Measurements from ENCODE around the gene CAMK1. TPM values are rescaled to one million over a fixed set of nuclear protein-coding genes. Genes with fewer than 3 reads are reported as not detected.

CAMK1 gene
- total RNA-seq, 1 experiment from 2014 or later: 36.6 TPM

DNA sequence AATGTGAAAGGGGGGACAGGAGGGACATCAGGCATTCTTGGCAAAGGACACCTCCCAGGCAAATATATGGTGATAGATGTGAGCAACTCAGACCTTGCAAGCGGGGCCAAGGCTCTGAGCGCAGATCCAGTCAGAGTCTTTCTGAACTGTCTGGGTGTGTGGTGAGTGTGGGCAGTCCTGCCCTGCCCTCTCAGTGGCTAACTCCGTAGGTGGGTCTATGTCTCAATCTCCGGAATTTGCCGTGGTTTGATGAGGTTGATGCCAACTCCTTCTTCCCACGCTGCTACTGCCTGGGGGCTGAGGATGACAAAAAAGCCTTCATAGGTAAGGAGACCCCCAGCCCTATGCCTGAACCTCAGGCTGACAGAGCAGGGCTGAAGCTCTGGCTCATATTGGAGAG lies 47.7 kb upstream of the CAMK1 start:
- Histone ChIP-seq H3K9me2 (replicated peaks; ENCODE audit: low read length) (no peaks in the 10 kb centered on the region), H3K4me1 (ENCODE audit: insufficient read depth, low read length) (no peaks in the 10 kb centered on the region), H3K36me3 (ENCODE audit: low read depth, low read length) (no peaks in the 10 kb centered on the region), H4K20me1 (ENCODE audit: low read length) (no peaks in the 10 kb centered on the region), H3K27me3 (ENCODE audit: low read length) (no peaks in the 10 kb centered on the region), H3K4me2 (ENCODE audit: low read length) (no peak overlapping the region), H3K79me2 (ENCODE audit: low read length) (no peaks in the 10 kb centered on the region), H3F3A (ENCODE audit: low read length, unreplicated experiment) (no peaks in the 10 kb centered on the region), H3K27ac (ENCODE audit: low read length) (no peak overlapping the region), H3K4me3 (ENCODE audit: low read length) (no peak overlapping the region), H3K9me3 (ENCODE audit: low read length) (no peaks in the 10 kb centered on the region), H2AFZ (ENCODE audit: low read length) (no peak overlapping the region), H3K9ac (ENCODE audit: low read length) (no peak overlapping the region)
- no peak for DNase-seq
- no peak for ATAC-seq
- intact Hi-C loops (cut with micrococcal nuclease): no loop called here
- no TSS peak for BruUV-seq (replicated peaks)
- CTCF ChIA-PET: interaction anchor here (1.1 kb wide), 1 partner anchor 129 kb away, joined by 3 read pairs; no protein-coding TSS in a partner anchor
- POLR2A ChIA-PET (ENCODE audit: unreplicated experiment): interaction anchor here (0.7 kb wide), 1 partner anchor 15 kb away, joined by 5 read pairs; no protein-coding TSS in a partner anchor
- TF ChIP-seq EZH2 (IDR thresholded peaks at IDR 0.05; ENCODE audit: low read length, unreplicated experiment) (no peak), CTCF (conservative IDR thresholded peaks at IDR 0.05; ENCODE audit: low read depth, low read length) (no peak), EZH2phosphoT487 (IDR thresholded peaks at IDR 0.05; ENCODE audit: borderline replicate concordance, low read length) (no peak)

- Histone ChIP-seq H4K20me1 (ENCODE audit: low read length) (no peaks in the 10 kb centered on the region), H3K36me3 (ENCODE audit: low read depth, low read length) (no peaks in the 10 kb centered on the region), H2AFZ (ENCODE audit: low read length) (no peak overlapping the region), H3K9me2 (replicated peaks; ENCODE audit: low read length) (no peaks in the 10 kb centered on the region), H3K27me3 (ENCODE audit: low read length) (no peaks in the 10 kb centered on the region), H3K9me3 (ENCODE audit: low read length) (no peaks in the 10 kb centered on the region), H3K4me1 (ENCODE audit: insufficient read depth, low read length) (no peaks in the 10 kb centered on the region), H3K79me2 (ENCODE audit: low read length) (no peaks in the 10 kb centered on the region), H3K27ac (ENCODE audit: low read length) (no peak overlapping the region), H3F3A (ENCODE audit: low read length, unreplicated experiment) (no peaks in the 10 kb centered on the region), H3K4me2 (ENCODE audit: low read length) (no peak overlapping the region), H3K4me3 (ENCODE audit: low read length) (no peak overlapping the region), H3K9ac (ENCODE audit: low read length) (no peak overlapping the region)
- intact Hi-C loops (cut with micrococcal nuclease): no loop called here
- no peak for TF ChIP-seq EZH2 (IDR thresholded peaks at IDR 0.05; ENCODE audit: low read length, unreplicated experiment)
- no peak for TF ChIP-seq EZH2phosphoT487 (IDR thresholded peaks at IDR 0.05; ENCODE audit: borderline replicate concordance, low read length)
- no peak for TF ChIP-seq CTCF (conservative IDR thresholded peaks at IDR 0.05; ENCODE audit: low read depth, low read length)
- ChIA-PET CTCF (no interaction called here), POLR2A (ENCODE audit: unreplicated experiment) (no interaction called here)
- no peak for ATAC-seq
- BruUV-seq (replicated peaks): no TSS peak
- DNase-seq: no peak
Measured at GRCh38 chr3:9815986-9816385, 46.2 kb upstream of the CAMK1 start.

DNA sequence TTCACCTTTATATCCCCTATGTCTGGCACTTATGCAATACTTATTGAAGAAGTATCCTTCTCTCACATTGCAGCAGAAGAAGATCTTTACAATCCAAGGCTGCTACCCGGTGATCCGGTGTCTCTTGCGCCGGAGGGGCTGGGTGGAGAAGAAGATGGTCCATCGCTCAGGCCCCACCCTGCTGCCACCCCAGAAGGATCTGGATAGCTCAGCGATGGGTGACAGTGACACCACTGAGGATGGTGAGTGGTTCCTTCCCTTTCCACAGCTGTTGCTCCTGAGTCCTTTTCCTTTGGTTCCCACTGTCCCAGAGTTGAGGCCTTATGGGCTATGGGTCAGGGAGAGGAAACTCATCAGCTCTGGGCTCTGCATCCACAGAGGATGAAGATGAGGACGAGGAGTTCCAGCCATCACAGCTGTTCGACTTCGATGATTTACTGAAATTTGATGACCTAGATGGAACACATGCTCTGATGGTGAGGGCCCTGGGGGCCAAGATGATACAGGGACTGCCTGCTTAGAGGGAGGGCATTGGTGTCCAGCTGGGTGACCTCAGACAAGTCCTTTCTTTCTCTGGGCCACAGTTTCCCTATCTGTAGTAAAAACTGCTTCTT lies 43.2 kb upstream of the CAMK1 start:
- intact Hi-C loops (cut with micrococcal nuclease): no loop called here
- H3K36me3 ChIP-seq (ENCODE audit: low read depth, low read length): no peaks in the 10 kb centered on the region
- no peaks in the 10 kb centered on the region for H3K9me2 ChIP-seq (replicated peaks; ENCODE audit: low read length)
- BruUV-seq (replicated peaks): no TSS peak
- H3K27me3 ChIP-seq (ENCODE audit: low read length): no peaks in the 10 kb centered on the region
- ATAC-seq (no peak), DNase-seq (no peak)
- no peaks in the 10 kb centered on the region for H3K79me2 ChIP-seq (ENCODE audit: low read length)
- CTCF ChIA-PET: no interaction called here
- H3K9ac ChIP-seq (ENCODE audit: low read length): no peak overlapping the region
- no peak overlapping the region for H3K4me3 ChIP-seq (ENCODE audit: low read length)
- no peak overlapping the region for H3K27ac ChIP-seq (ENCODE audit: low read length)
- POLR2A ChIA-PET (ENCODE audit: unreplicated experiment): no interaction called here
- no peaks in the 10 kb centered on the region for H4K20me1 ChIP-seq (ENCODE audit: low read length)
- H3K4me2 ChIP-seq (ENCODE audit: low read length): no peak overlapping the region
- H3K4me1 ChIP-seq (ENCODE audit: insufficient read depth, low read length): peaks cover 19% of the 10 kb centered on the region
- no peak overlapping the region for H2AFZ ChIP-seq (ENCODE audit: low read length)
- H3F3A ChIP-seq (ENCODE audit: low read length, unreplicated experiment): peaks cover 8% of the 10 kb centered on the region
- TF ChIP-seq EZH2phosphoT487 (IDR thresholded peaks at IDR 0.05; ENCODE audit: borderline replicate concordance, low read length) (no peak), EZH2 (IDR thresholded peaks at IDR 0.05; ENCODE audit: low read length, unreplicated experiment) (no peak), CTCF (conservative IDR thresholded peaks at IDR 0.05; ENCODE audit: low read depth, low read length) (no peak)
- H3K9me3 ChIP-seq (ENCODE audit: low read length): no peaks in the 10 kb centered on the region

All from PC-3 (cell line).